HUES64 (cell line): ENCODE data around the gene KMT2A.
"Not testable (repeated sequence)": the region's sequence is repeated elsewhere in the genome, so short reads cannot be mapped to it uniquely, and the experiment has no call there.

ENCODE experiments used
- H3K27ac ChIP-seq: 2 replicates; pipeline ENCODE4 v1.7.0; 2013; ENCODE audit warnings: low read depth, low read length, inconsistent platforms
- H3K27me3 ChIP-seq: 2 replicates; pipeline ENCODE4 v1.6.1; 2013; ENCODE audit warnings: mild to moderate bottlenecking, low read length; ENCODE audit not compliant: insufficient read depth
- H3K36me3 ChIP-seq: 2 replicates; pipeline ENCODE4 v1.6.1; 2013; ENCODE audit warnings: mild to moderate bottlenecking, low read length; ENCODE audit not compliant: insufficient read depth
- H3K4me1 ChIP-seq: 2 replicates; pipeline ENCODE4 v1.6.1; 2013; ENCODE audit warnings: mild to moderate bottlenecking, low read length, moderate library complexity; ENCODE audit not compliant: insufficient read depth
- H3K4me3 ChIP-seq: 2 replicates; pipeline ENCODE4 v1.5.1; 2013; ENCODE audit warnings: mild to moderate bottlenecking, low read length, moderate library complexity
- H3K9ac ChIP-seq: 2 replicates; pipeline ENCODE4 v1.6.1; 2013; ENCODE audit warnings: mild to moderate bottlenecking, low read depth, low read length
- H3K9me3 ChIP-seq: 2 replicates; pipeline ENCODE4 v1.6.1; 2013; ENCODE audit warnings: low read depth, low read length; ENCODE audit not compliant: insufficient read depth
- WGBS: fragments of 150-250, 120-280 bp; methylation state at CpG from one replicate; pipeline ENCODE4 v1.1.7; 2013; ENCODE audit warnings: missing lambda C conversion rate; 5-methylcytosine and 5-hydroxymethylcytosine counted together

KMT2A gene

DNA sequence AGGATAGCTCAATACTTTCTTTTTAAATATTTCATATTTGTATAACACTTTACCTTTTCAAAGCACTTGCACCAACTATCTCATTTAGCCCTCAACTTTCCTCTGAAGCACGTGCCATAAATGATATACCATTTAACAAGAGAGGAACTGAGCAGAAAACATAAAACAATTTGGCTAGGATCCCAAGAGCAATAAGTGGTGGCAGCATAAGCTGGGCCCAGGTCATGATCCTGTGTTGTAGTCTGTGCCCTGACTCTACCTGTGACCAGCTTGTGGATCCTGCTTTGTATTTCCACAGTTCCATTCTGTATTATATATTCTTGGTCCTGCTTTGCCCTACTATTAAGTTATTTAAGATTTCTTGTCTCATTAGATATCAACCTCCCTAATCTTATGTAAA lies 23.4 kb upstream of the KMT2A start:
- H3K4me3 ChIP-seq, result no peak overlapping the region
- peaks cover 19% of the 10 kb centered on the region; the same call in 1 of the 2 replicates for H3K4me1 ChIP-seq
- no peaks in the 10 kb centered on the region for H3K9me3 ChIP-seq
- no peaks in the 10 kb centered on the region for H3K27me3 ChIP-seq
- WGBS, result 84% methylated on average over 1 of the region's 1 CpG
- H3K36me3 ChIP-seq, result peaks cover 24% of the 10 kb centered on the region
- H3K9ac ChIP-seq, result no peak overlapping the region
- H3K27ac ChIP-seq, result 0 out of 2 replicates have a peak overlapping the region, but pooled peaks have one; percentile 10

DNA sequence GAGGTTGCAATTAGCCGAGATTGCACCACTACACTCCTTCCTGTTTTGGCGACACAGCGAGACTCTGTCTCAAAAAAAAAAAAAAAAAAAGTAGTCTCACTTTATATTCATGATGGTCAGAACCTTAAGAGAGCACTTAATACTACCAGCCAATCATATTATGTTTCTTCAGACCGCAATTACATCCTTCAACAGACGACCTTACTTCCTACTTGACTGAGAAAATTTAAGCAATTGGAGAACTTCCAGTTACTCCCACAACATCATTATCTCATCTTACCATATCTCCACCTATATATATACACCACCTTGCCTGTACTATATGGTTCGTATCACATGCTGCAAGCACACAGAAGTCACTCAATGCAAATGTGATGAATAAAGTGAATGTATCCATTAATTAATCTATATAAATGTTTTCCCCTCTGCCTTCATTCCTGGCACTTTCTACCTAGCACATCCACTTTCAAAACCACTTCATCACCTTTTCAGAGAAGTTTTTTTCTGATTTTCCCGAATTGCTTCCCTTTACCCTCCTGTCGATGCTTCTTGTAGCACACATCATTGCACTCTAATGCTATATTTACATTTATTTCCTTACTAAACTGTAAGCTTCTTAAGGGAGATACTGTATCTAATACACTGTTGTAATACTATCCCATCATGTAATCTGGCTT lies 21.1 kb upstream of the KMT2A start:
- Histone ChIP-seq H3K9ac (peak overlapping the region; percentile 27; the same call in 1 of the 2 replicates), H3K27me3 (no peaks in the 10 kb centered on the region), H3K27ac (peak overlapping the region; percentile 68), H3K36me3 (peaks cover 2% of the 10 kb centered on the region; the same call in 1 of the 2 replicates), H3K4me3 (no peak overlapping the region), H3K4me1 (peaks cover 22% of the 10 kb centered on the region; the same call in 1 of the 2 replicates), H3K9me3 (no peaks in the 10 kb centered on the region)
- WGBS, result 84% methylated on average over 7 of the region's 8 CpGs

DNA sequence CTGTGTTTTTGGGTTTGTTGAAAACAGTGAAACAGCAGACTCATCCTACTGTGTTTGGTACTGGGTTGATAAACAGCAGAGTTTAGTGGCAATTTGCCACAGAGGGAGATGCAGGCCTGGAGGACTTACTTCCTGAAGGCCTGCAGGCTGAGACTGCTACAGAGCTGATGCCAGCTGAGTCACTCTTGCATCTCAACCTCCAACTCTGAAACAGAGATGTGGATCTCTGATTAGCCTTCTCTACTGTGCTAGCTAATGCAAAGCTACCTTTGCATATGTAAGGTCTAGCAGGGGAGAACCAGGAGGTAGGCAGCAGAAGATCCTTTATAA lies 20.6 kb upstream of the KMT2A start:
- Histone ChIP-seq H3K27me3 (no peaks in the 10 kb centered on the region), H3K9me3 (no peaks in the 10 kb centered on the region), H3K4me3 (no peak overlapping the region), H3K27ac (peak overlapping the region; percentile 68), H3K4me1 (peaks cover 22% of the 10 kb centered on the region; the same call in 1 of the 2 replicates), H3K36me3 (no peaks in the 10 kb centered on the region), H3K9ac (peak overlapping the region; percentile 27; the same call in 1 of the 2 replicates)

DNA sequence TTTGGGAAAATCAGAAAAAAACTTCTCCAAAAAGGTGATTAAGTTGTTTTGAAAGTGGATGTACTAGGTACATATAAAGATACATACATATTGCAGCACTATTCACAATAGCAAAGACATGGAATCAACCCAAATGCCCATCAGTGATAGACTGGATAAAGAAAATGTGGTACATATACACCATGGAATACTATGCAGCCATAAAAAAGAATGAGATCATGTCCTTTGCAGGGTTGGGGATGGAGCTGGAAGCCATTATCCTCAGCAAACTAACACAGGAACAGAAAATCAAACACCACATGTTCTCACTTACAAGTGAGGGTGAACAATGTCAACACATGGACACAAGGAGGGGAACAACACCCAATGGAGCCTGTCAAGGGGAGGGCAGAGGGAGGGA lies 19.4 kb upstream of the KMT2A start:
- H3K4me3 ChIP-seq, H3K36me3 ChIP-seq, H3K27me3 ChIP-seq, H3K9ac ChIP-seq, H3K27ac ChIP-seq, H3K9me3 ChIP-seq: not testable (repeated sequence)
- H3K4me1 ChIP-seq, result peaks cover 22% of the 10 kb centered on the region; the same call in 1 of the 2 replicates

DNA sequence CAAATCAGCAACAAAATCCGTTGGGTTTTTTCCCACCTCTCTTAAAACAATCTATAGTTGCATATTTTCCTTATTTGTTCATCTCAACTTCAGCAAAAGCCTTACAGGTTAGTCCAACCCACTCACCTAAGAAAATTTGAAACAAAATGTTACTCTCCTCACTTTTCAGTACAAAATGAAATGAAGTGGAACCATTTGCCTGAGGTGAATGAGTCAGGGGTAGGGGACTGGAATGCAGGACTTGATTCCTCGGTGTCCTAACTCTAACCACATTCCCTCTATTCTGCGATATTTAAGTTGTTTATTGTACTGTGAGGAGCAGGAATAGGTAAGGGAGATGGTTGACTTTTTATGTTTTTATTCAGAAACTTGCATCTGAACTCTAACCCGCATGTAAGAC lies 18.5 kb upstream of the KMT2A start:
- Histone ChIP-seq H3K4me1 (peaks cover 22% of the 10 kb centered on the region; the same call in 1 of the 2 replicates), H3K27me3 (no peaks in the 10 kb centered on the region), H3K36me3 (no peaks in the 10 kb centered on the region), H3K27ac (0 out of 2 replicates have a peak overlapping the region, but pooled peaks have one; percentile 4), H3K9me3 (no peaks in the 10 kb centered on the region), H3K4me3 (no peak overlapping the region), H3K9ac (no peak overlapping the region)
- 79% methylated on average over 3 of the region's 4 CpGs for WGBS

DNA sequence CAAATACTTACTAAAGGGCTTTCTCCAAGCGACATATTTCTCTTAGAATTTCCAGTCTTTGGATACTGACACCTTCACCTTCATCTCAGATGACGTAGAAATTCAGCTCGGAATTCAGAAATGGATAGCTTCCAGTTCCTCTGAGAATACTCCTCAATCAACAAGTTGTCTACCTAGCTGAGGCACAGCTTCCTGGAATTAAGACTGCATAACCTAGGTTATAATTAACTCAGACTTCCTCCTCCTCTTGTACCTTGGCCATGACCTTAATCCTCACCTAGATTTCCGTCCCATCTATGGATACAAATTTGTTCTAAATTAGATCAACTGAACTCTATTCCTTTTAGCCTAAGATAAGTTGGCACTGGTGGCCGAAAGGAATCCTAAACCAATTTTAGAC lies 17.5 kb upstream of the KMT2A start:
- Histone ChIP-seq H3K27me3 (no peaks in the 10 kb centered on the region), H3K4me1 (peaks cover 22% of the 10 kb centered on the region; the same call in 1 of the 2 replicates), H3K9ac (no peak overlapping the region), H3K36me3 (no peaks in the 10 kb centered on the region), H3K27ac (no peak overlapping the region), H3K4me3 (no peak overlapping the region), H3K9me3 (no peaks in the 10 kb centered on the region)
- WGBS, result 87% methylated on average over 5 of the region's 5 CpGs

DNA sequence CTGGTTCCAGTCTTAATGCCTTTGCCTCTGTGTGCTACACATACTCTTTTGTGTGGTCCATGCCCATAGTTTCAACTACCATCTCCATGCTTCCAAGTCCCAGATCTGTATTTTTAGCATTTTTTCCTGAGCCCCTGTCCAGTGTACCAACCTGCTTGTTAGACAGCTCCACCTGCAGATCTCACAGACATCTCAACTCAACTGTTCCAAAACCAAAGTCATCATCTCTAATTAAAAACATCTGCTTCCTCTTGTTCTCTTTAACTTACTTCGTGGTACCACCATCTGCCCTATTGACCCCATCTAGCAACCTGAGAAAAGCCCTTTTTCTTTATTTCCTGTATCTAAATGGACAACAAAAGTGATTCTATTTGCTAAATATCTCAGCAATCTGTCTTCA lies 8.6 kb upstream of the KMT2A start:
- Histone ChIP-seq H3K27ac (no peak overlapping the region), H3K4me3 (no peak overlapping the region), H3K9me3 (no peaks in the 10 kb centered on the region), H3K27me3 (no peaks in the 10 kb centered on the region), H3K36me3 (no peaks in the 10 kb centered on the region), H3K9ac (no peak overlapping the region), H3K4me1 (peaks cover 5% of the 10 kb centered on the region; the same call in 1 of the 2 replicates)
- 73% methylated on average over 1 of the region's 1 CpG for WGBS

DNA sequence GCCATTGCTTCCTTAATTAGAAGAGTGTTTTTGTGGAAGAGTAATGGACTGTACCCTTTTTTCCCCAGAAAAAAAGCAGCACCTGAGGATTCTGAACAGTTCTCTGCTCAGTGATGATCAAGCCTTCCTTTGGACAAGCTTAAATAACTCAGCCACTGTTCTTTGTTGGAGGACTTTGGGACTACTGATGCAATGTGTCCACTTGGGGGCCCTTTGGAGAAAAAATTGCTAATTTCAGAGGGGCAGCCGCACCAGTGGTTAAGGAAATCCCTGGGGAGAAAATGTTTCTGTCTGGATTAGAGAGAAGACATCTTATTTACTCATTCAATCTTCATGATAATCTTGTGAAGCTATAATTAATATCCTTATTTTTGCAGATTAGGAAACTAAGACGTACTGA lies 5.3 kb upstream of the KMT2A start:
- Histone ChIP-seq H3K4me3 (no peak overlapping the region), H3K9me3 (no peaks in the 10 kb centered on the region), H3K36me3 (no peaks in the 10 kb centered on the region), H3K9ac (no peak overlapping the region), H3K27me3 (peaks cover 7% of the 10 kb centered on the region), H3K4me1 (peaks cover 5% of the 10 kb centered on the region; the same call in 1 of the 2 replicates), H3K27ac (no peak overlapping the region)
- 100% methylated on average over 2 of the region's 2 CpGs for WGBS

DNA sequence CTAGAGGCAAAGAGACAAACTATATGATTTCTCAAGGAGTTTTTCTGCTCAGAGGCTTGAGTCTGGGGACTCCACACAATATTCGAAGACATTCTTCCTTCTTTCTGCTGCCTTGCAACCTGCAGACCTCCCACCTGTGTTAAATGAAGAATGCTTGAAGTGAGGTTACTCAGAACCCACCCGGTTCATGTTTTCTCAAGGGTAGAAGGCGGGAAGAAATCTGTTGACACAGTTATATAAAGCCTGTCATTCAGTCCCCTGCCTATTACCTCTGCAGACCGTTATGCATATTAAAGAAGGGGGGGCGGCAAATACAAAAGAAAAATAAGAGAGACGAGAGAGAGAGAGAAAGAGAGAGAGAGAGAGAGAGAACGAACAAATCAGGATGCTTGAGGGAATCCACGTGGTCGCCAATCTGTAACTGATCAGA lies 2.2 kb upstream of the KMT2A start:
- 5% methylated on average over 8 of the region's 9 CpGs for WGBS
- Histone ChIP-seq H3K9ac (peak overlapping the region; percentile 85), H3K27ac (no peak overlapping the region)

DNA sequence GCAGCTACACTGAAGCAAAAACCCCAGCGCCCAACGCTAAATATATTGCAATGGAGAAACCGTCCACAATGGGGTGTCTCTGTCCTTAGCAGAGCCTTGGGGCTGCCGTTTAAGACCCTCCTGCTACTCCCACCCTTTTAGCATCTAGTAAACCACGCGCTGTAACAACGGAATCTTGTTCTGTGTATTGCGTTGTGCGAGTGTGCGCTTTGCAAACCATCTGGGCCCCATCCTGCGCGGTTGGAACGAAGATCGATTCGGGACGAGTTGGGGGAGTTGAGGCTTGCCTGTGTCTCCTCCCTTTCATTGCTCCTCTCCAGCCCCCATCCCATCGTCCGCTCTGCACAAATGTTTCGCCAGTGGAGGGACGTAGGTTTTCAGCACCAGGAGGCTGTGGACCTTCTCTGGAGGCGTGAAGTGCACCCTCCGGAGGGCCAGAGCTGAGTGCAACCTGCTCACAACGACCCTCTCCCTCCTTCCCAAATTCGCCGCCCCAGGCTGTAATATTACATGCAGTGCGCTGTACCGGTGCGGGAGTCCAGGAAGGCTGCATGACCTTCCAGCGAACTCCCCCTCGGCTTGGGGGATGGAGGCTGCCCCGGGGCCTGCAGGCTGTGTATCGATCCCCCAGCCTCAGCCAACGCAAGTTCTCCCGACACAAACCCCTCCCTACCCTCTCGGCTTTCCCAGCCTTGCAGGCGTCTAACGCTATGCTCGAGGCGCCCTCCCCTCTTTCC lies 1.6 kb upstream of the KMT2A start:
- WGBS, result under 1% methylated on average over 39 of the region's 39 CpGs
- H3K27ac ChIP-seq, result peak overlapping the region; percentile 93; the same call in 1 of the 2 replicates
- H3K36me3 ChIP-seq, result peaks cover 7% of the 10 kb centered on the region; the same call in 1 of the 2 replicates

More for the DNA sequence above, 2.2 kb upstream of the KMT2A start:
- Histone ChIP-seq H3K36me3 (peaks cover 1% of the 10 kb centered on the region; the same call in 1 of the 2 replicates), H3K27me3 (peaks cover 7% of the 10 kb centered on the region), H3K9me3 (no peaks in the 10 kb centered on the region), H3K4me3 (peak overlapping the region; percentile 87), H3K4me1 (peaks cover 10% of the 10 kb centered on the region; the same call in 1 of the 2 replicates)

DNA sequence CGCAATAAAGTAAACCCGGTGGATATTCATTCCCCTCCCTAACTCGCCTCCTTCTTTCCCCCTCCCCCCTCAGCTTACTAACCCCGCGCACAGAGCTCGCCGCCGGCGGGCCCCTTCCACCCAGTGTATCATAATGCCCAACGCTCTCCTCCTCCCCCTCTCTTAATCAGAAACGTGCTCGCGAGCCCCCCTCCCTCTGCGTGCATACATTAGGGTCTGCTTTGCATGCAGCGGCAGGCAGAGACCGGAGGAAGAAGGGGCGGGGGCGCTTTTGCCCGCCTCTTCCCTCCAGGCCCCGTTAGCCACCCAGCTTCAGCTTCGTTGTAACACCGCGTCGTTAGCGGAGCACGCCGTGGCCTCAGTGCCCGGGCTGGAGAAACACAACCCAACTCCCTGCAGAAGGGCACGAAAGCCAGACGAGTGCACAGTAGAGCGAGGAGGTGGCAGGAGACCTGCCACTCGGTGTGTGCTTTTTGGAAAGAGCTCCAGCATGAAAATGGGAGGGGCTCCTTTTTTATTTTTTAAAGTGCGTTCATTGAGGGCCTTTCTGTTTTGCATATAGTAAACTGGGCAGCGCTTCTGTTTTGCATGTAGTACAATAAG lies 901 bp upstream of the KMT2A start:
- peak overlapping the region; percentile 87 for H3K4me3 ChIP-seq
- H3K36me3 ChIP-seq, result peaks cover 13% of the 10 kb centered on the region
- H3K9ac ChIP-seq, result peak overlapping the region; percentile 85
- H3K9me3 ChIP-seq, result no peaks in the 10 kb centered on the region
- peaks cover 7% of the 10 kb centered on the region for H3K27me3 ChIP-seq
- WGBS, result under 1% methylated on average over 34 of the region's 34 CpGs
- peaks cover 22% of the 10 kb centered on the region for H3K4me1 ChIP-seq
- H3K27ac ChIP-seq, result peak overlapping the region; percentile 93

More for the DNA sequence above, 1.6 kb upstream of the KMT2A start:
- Histone ChIP-seq H3K4me3 (peak overlapping the region; percentile 87), H3K27me3 (peaks cover 7% of the 10 kb centered on the region), H3K9me3 (no peaks in the 10 kb centered on the region), H3K4me1 (peaks cover 16% of the 10 kb centered on the region), H3K9ac (peak overlapping the region; percentile 85)
